Endothelial cell (in vitro differentiated cells): ENCODE data around the gene ZRANB3. TPM values are rescaled to one million over a fixed set of nuclear protein-coding genes. Genes with fewer than 3 reads are reported as not detected.
"Not testable (repeated sequence)": the region's sequence is repeated elsewhere in the genome, so short reads cannot be mapped to it uniquely, and the experiment has no call there.

ENCODE experiments used
- DNase-seq: peaks from one replicate; pipeline ENCODE4 v3.0.0; 2021; ENCODE audit warnings: low spot score
- H3K27ac Mint-ChIP-seq: one replicate; pipeline ENCODE4 v1.8.0; 2021; ENCODE audit warnings: mixed read lengths, inconsistent platforms; ENCODE audit not compliant: unreplicated experiment
- H3K27me3 Mint-ChIP-seq: one replicate; pipeline ENCODE4 v1.8.0; 2021; ENCODE audit warnings: mild to moderate bottlenecking, moderate library complexity, mixed read lengths, inconsistent platforms; ENCODE audit not compliant: unreplicated experiment
- H3K36me3 Mint-ChIP-seq: one replicate; pipeline ENCODE4 v1.8.0; 2021; ENCODE audit warnings: mild to moderate bottlenecking, low read depth, mixed read lengths, inconsistent platforms; ENCODE audit not compliant: unreplicated experiment
- H3K4me1 Mint-ChIP-seq: one replicate; pipeline ENCODE4 v1.8.0; 2021; ENCODE audit warnings: mild to moderate bottlenecking, mixed read lengths, inconsistent platforms; ENCODE audit not compliant: unreplicated experiment
- H3K4me3 Mint-ChIP-seq: one replicate; pipeline ENCODE4 v1.8.0; 2021; ENCODE audit warnings: mild to moderate bottlenecking, mixed read lengths, inconsistent platforms; ENCODE audit not compliant: unreplicated experiment
- H3K9me3 Mint-ChIP-seq: one replicate; pipeline ENCODE4 v1.8.0; 2021; ENCODE audit warnings: mixed read lengths, inconsistent platforms; ENCODE audit not compliant: unreplicated experiment
- total RNA-seq: library from RNA; stranded (reverse); fragmentation: NEBNext Ultra II Directional; extraction: Animal tissue kit (Norgen Biotek cat#: 25700); gene quantifications from one replicate; pipeline ENCODE4 v1.2.1, GENCODE V29; 2021; ENCODE audit not compliant: unreplicated experiment
- TF ChIP-seq, protein P1 (sequence below): fragments of 200-600 bp; sonication (generic); IDR thresholded peaks from one replicate; pipeline ENCODE4 v1.5.0; 2021; ENCODE audit warnings: antibody characterized with exemption; ENCODE audit not compliant: unreplicated experiment

The ZRANB3 gene
- total RNA-seq, 1 donor from 2014 or later: 9.4 TPM

DNA sequence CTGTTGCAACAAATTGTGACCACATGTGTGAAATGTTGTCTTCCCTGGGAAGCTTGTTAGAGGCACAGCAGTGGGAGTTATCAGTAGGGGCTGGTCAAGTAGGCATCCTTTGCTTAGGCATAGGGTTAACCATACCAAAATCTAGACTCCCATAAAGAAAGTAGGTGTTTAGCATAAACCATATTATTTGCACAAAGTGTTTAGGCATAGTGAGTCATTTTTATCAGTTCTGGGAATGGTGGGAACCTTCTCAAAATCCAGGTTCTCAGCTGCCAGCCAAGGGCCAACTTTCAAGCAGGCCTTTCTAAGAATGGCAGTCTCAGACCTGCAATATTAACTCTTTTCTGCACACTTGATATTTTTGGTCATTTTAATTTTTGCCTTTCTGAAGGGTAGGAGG, 390.4 kb downstream of the ZRANB3 start:
- Mint-ChIP-seq H3K4me3 (no peak overlapping the region), H3K9me3 (no peaks in the 10 kb centered on the region), H3K27ac (no peak overlapping the region), H3K4me1 (no peaks in the 10 kb centered on the region), H3K27me3 (peaks cover 2% of the 10 kb centered on the region), H3K36me3 (peaks cover 43% of the 10 kb centered on the region)
- DNase-seq: no peak
- TF ChIP-seq, protein P1, sequence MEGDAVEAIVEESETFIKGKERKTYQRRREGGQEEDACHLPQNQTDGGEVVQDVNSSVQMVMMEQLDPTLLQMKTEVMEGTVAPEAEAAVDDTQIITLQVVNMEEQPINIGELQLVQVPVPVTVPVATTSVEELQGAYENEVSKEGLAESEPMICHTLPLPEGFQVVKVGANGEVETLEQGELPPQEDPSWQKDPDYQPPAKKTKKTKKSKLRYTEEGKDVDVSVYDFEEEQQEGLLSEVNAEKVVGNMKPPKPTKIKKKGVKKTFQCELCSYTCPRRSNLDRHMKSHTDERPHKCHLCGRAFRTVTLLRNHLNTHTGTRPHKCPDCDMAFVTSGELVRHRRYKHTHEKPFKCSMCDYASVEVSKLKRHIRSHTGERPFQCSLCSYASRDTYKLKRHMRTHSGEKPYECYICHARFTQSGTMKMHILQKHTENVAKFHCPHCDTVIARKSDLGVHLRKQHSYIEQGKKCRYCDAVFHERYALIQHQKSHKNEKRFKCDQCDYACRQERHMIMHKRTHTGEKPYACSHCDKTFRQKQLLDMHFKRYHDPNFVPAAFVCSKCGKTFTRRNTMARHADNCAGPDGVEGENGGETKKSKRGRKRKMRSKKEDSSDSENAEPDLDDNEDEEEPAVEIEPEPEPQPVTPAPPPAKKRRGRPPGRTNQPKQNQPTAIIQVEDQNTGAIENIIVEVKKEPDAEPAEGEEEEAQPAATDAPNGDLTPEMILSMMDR: no peak

DNA sequence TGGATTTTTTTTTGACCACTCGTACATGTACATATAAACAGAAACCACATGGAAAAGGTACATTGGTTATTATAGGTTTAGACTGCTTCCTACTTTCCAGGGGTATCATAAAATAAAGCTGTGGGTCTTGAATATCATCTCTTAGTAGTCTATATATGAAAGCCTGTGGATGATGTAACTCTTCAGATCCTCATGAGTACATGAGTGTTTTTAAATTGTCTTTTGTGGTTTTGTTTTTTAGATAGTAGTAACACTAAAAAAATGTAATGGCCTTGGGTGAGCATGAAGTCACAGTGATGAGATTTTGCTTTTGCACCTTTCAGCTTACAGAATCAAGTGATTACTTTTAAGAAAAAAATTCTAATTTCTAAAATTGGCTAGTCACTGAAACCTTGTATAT, 398.7 kb downstream of the ZRANB3 start:
- Mint-ChIP-seq H3K9me3 (no peaks in the 10 kb centered on the region), H3K27me3 (peaks cover 4% of the 10 kb centered on the region), H3K4me1 (no peaks in the 10 kb centered on the region), H3K36me3 (peaks cover 25% of the 10 kb centered on the region), H3K27ac (no peak overlapping the region), H3K4me3 (no peak overlapping the region)
- no peak for DNase-seq
- TF ChIP-seq, protein P1: no peak

DNA sequence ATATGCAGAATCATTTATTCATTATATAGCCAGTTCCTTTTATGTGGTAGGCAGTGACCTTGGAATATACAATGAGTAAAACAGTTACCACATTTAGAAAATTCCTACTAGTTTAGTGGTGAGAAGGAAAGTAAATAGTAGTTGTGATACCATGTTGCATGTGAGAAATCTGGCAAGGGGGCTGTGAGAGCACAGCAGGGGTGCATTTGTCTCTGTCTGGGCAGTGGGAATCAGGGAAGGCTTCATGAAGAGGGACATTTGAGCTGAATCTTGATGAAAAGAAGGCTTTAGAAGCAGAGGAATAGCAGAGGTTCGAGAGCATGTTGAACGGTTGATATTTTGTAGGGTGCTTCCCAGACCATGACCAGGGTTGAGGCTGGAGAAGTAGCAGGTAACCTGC, 400.3 kb downstream of the ZRANB3 start:
- Mint-ChIP-seq H3K9me3 (no peaks in the 10 kb centered on the region), H3K27me3 (peaks cover 4% of the 10 kb centered on the region), H3K4me3 (no peak overlapping the region), H3K36me3 (peaks cover 28% of the 10 kb centered on the region), H3K4me1 (no peaks in the 10 kb centered on the region), H3K27ac (no peak overlapping the region)
- TF ChIP-seq, protein P1: no peak
- no peak for DNase-seq

DNA sequence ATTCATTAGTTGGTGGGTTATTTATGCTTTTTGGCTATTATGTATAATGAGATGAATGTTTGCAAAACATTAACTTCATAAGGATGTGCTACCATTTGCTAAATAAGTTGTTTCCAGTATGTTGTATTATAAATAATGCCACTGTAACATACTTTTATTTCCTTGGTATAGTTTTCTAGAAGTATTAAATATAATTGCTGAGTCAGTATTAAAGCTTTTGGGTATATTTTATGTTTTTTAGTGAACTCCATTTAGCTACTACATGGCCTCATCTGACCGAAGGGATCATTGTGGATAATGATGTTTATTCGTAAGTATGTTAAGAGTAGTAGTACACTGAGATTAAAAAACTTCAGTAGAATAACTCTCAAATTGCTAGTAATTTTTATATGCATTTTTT, 405.1 kb downstream of the ZRANB3 start:
- Mint-ChIP-seq H3K36me3 (peaks cover 16% of the 10 kb centered on the region), H3K27ac (no peak overlapping the region), H3K27me3 (no peaks in the 10 kb centered on the region), H3K4me1 (no peaks in the 10 kb centered on the region), H3K9me3 (no peaks in the 10 kb centered on the region), H3K4me3 (no peak overlapping the region)
- DNase-seq: no peak
- TF ChIP-seq, protein P1: no peak

DNA sequence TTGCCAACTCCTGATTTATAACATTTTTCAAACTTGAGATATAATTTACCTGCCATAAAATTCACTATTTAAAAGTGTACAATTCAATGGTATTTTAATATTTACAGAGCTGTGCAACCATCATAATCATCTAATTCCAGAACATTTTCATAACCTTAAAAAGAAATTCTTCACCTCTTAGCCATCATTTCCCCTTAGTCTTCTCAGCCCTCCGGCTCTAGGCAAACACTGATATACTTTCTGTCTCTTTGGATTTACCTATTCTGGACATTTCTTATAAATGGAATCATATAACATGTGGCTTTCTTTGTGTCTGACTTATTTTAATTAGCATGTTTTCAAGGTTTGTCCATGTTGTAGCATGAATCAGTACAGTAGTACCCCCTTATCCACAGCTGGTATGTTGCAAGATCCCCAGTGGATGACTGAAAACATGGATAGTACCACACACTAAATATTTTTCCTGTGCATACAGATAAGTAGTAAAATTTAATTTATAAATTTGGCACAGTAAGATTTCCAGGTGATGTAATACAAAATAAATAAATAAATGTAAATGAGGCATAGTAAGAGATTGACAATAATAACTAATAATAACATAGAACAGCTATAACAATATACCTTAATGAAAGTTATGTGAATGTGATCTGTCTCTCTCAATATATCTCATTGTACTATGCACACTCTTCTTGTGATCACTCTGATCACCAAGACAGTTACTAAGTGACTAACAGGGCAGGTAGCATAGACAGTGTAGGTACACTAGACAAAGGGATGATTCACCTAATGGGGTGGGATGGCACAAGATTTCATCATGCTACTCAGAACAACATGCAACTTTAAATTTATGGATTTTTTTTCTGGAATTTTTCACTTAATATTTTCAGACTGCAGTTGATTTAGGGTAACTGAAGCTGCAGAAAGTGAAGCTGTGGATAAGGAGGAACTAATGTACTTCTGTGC, 405.8 kb downstream of the ZRANB3 start:
- DNase-seq: no peak
- peaks cover 16% of the 10 kb centered on the region for H3K36me3 Mint-ChIP-seq
- H3K9me3 Mint-ChIP-seq: no peaks in the 10 kb centered on the region
- no peak overlapping the region for H3K4me3 Mint-ChIP-seq
- H3K27me3 Mint-ChIP-seq: no peaks in the 10 kb centered on the region
- TF ChIP-seq, protein P1: no peak
- H3K4me1 Mint-ChIP-seq: no peaks in the 10 kb centered on the region
- no peak overlapping the region for H3K27ac Mint-ChIP-seq

DNA sequence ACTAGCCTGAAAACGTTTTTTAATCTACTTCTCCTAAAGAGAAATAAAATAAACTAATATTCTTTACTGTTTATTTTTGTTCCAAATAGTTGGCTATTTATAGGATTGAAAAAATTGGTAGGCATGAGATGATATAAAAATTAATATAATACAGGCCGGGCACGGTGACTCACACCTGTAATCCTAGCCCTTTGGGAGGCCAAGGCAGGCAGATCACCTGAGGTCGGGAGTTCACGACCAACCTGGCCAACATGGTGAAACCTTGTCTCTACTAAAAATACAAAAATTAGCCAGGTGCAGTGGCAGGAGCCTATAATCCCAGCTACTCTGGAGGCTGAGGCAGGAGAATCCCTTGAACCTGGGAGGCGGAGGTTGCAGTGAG, 409.4 kb downstream of the ZRANB3 start:
- not testable (repeated sequence) for H3K27ac Mint-ChIP-seq

More for the DNA sequence above, 409.4 kb downstream of the ZRANB3 start:
- not testable (repeated sequence) for H3K9me3 Mint-ChIP-seq, DNase-seq, H3K27me3 Mint-ChIP-seq, H3K4me1 Mint-ChIP-seq, H3K4me3 Mint-ChIP-seq
- H3K36me3 Mint-ChIP-seq: peaks cover 12% of the 10 kb centered on the region
